Astrocyte (in vitro differentiated cells and primary cell): ENCODE data around the gene LSM2. TPM values are rescaled to one million over a fixed set of nuclear protein-coding genes. Genes with fewer than 3 reads are reported as not detected.
A peak's percentile ranks its signal among the peaks of the same experiment; 100 is the strongest.

Source experiments
- DNase-seq: peaks from one replicate; pipeline ENCODE4 v3.0.0-alpha.2; 2010; ENCODE audit warnings: low read depth
- FAIRE-seq: peaks from 2 replicates; lab custom pipeline; 2011; peaks lifted over from hg19 to GRCh38; lab: Jason Lieb, UNC
- H2AFZ ChIP-seq: 2 replicates; pipeline ENCODE4 v1.6.0; 2012; ENCODE audit warnings: low read depth, low read length, inconsistent platforms
- H3K27ac ChIP-seq: 2 replicates; pipeline ENCODE4 v1.5.1; 2011; ENCODE audit warnings: low read depth, low read length, inconsistent platforms
- H3K27me3 ChIP-seq: 2 replicates; pipeline ENCODE4 v1.6.0; 2011; ENCODE audit warnings: low read length, inconsistent platforms; ENCODE audit not compliant: insufficient read depth
- H3K36me3 ChIP-seq: 2 replicates; pipeline ENCODE4 v1.5.1; 2011; ENCODE audit warnings: low read length, inconsistent platforms; ENCODE audit not compliant: insufficient read depth
- H3K4me1 ChIP-seq: 2 replicates; pipeline ENCODE4 v1.5.1; 2011; ENCODE audit warnings: low read length, inconsistent platforms; ENCODE audit not compliant: insufficient read depth
- H3K4me2 ChIP-seq: 2 replicates; pipeline ENCODE4 v1.6.0; 2012; ENCODE audit warnings: low read length, inconsistent platforms
- H3K4me3 ChIP-seq: 2 replicates; pipeline ENCODE4 v1.5.1; 2011; ENCODE audit warnings: low read depth, mild to moderate bottlenecking, low read length, inconsistent platforms; ENCODE audit not compliant: insufficient read depth
- H3K79me2 ChIP-seq: 2 replicates; pipeline ENCODE4 v1.6.0; 2012; ENCODE audit warnings: mild to moderate bottlenecking, low read length, inconsistent platforms; ENCODE audit not compliant: insufficient read depth
- H3K9ac ChIP-seq: 2 replicates; pipeline ENCODE4 v1.6.0; 2012; ENCODE audit warnings: mild to moderate bottlenecking, low read length, inconsistent platforms
- H3K9me3 ChIP-seq: 2 replicates; pipeline ENCODE4 v1.5.1; 2012; ENCODE audit warnings: low read depth, mild to moderate bottlenecking, low read length, inconsistent platforms; ENCODE audit not compliant: insufficient read depth
- H4K20me1 ChIP-seq: 2 replicates; pipeline ENCODE4 v1.6.0; 2012; ENCODE audit warnings: low read length, inconsistent platforms; ENCODE audit not compliant: insufficient read depth
- H3K27ac Mint-ChIP-seq: one replicate; pipeline ENCODE4 v1.8.0; 2021; ENCODE audit warnings: mild to moderate bottlenecking, mixed read lengths; ENCODE audit not compliant: unreplicated experiment
- H3K27me3 Mint-ChIP-seq: one replicate; pipeline ENCODE4 v1.8.0; 2021; ENCODE audit warnings: low read depth, mixed read lengths; ENCODE audit not compliant: unreplicated experiment
- H3K36me3 Mint-ChIP-seq: one replicate; pipeline ENCODE4 v1.8.0; 2021; ENCODE audit warnings: low read depth, mixed read lengths; ENCODE audit not compliant: unreplicated experiment
- H3K4me1 Mint-ChIP-seq: one replicate; pipeline ENCODE4 v1.8.0; 2021; ENCODE audit warnings: low read depth, mixed read lengths; ENCODE audit not compliant: unreplicated experiment
- H3K4me3 Mint-ChIP-seq: one replicate; pipeline ENCODE4 v1.8.0; 2021; ENCODE audit warnings: mild to moderate bottlenecking, moderate library complexity, mixed read lengths; ENCODE audit not compliant: unreplicated experiment
- H3K9me3 Mint-ChIP-seq: one replicate; pipeline ENCODE4 v1.8.0; 2021; ENCODE audit warnings: mild to moderate bottlenecking, mixed read lengths; ENCODE audit not compliant: unreplicated experiment
- EZH2 ChIP-seq: IDR thresholded peaks from 2 replicates; pipeline ENCODE4 v1.6.1; 2012; ENCODE audit warnings: mild to moderate bottlenecking, low read length, inconsistent platforms; ENCODE audit not compliant: insufficient read depth
- total RNA-seq: library from RNA; stranded (reverse); gene quantifications from 2 replicates; pipeline ENCODE4 v1.2.1, GENCODE V29; 2021
- TF ChIP-seq, protein P1 (sequence below): IDR thresholded peaks from 2 replicates; pipeline ENCODE4 v1.5.1; 2011; ENCODE audit warnings: low read depth, mild to moderate bottlenecking, inconsistent platforms, low read length, moderate library complexity; ENCODE audit not compliant: insufficient read depth

Gene LSM2
- total RNA-seq, 1 donor from 2014 or later, result 43.8 TPM

DNA sequence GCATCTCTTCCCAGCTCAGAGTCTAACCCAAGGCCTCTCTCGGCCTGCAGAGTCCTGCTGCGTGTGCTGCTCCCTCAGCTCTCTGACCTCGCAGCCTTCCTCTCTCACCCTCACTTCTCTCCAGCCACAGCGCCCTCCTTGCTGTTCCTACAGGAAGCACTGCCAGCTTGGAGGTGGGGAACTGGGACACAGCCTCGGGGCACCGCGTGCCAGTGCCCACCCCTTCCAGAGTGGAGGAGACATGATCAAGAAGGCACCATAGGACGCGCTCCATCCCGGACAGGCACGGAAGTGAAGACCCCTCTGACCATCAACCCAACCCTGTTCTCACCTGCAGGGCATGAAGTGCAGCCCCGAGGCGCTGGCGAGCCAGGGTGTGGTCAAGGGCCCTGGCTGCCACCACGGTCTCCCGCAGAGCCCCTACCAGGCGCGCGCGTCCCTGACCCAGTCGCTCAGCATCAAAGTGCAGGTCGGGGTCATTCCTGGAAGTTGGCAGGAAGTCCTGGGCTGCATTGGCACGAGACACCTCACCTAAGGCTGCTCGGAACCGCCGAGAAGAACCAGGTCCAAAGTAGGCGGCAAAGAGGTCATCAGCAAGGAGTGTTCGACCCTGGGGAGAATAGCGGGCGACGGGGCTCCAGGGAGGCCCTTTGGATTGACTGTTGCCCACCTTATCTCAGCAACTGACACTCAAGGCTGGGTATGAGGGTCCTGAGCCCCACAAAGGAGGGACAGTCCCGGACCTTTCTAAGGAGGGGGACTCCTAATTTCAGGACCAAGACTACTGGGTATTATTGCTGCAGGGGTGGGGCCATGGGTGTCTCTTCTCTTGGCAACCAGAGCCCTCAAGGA lies 30.9 kb downstream of the LSM2 start:
- H3K9ac ChIP-seq, result no peak overlapping the region
- peaks cover 6% of the 10 kb centered on the region for H3K4me1 Mint-ChIP-seq
- peaks cover 4% of the 10 kb centered on the region for H4K20me1 ChIP-seq
- TF ChIP-seq, protein P1, sequence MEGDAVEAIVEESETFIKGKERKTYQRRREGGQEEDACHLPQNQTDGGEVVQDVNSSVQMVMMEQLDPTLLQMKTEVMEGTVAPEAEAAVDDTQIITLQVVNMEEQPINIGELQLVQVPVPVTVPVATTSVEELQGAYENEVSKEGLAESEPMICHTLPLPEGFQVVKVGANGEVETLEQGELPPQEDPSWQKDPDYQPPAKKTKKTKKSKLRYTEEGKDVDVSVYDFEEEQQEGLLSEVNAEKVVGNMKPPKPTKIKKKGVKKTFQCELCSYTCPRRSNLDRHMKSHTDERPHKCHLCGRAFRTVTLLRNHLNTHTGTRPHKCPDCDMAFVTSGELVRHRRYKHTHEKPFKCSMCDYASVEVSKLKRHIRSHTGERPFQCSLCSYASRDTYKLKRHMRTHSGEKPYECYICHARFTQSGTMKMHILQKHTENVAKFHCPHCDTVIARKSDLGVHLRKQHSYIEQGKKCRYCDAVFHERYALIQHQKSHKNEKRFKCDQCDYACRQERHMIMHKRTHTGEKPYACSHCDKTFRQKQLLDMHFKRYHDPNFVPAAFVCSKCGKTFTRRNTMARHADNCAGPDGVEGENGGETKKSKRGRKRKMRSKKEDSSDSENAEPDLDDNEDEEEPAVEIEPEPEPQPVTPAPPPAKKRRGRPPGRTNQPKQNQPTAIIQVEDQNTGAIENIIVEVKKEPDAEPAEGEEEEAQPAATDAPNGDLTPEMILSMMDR, result no peak
- TF ChIP-seq EZH2, result no peak
- H3K27ac ChIP-seq, result no peak overlapping the region
- peaks cover 16% of the 10 kb centered on the region for H3K4me1 ChIP-seq
- peak overlapping the region; percentile 41 for H3K27ac Mint-ChIP-seq
- no peak overlapping the region for H3K4me3 Mint-ChIP-seq
- no peaks in the 10 kb centered on the region for H3K9me3 ChIP-seq
- H2AFZ ChIP-seq, result no peak overlapping the region
- H3K79me2 ChIP-seq, result no peaks in the 10 kb centered on the region
- no peak for DNase-seq
- no peaks in the 10 kb centered on the region for H3K27me3 Mint-ChIP-seq
- H3K9me3 Mint-ChIP-seq, result no peaks in the 10 kb centered on the region
- H3K4me3 ChIP-seq, result no peak overlapping the region
- FAIRE-seq, result no peak
- no peaks in the 10 kb centered on the region for H3K27me3 ChIP-seq
- H3K36me3 ChIP-seq, result no peaks in the 10 kb centered on the region
- no peak overlapping the region for H3K4me2 ChIP-seq
- peaks cover 13% of the 10 kb centered on the region for H3K36me3 Mint-ChIP-seq

DNA sequence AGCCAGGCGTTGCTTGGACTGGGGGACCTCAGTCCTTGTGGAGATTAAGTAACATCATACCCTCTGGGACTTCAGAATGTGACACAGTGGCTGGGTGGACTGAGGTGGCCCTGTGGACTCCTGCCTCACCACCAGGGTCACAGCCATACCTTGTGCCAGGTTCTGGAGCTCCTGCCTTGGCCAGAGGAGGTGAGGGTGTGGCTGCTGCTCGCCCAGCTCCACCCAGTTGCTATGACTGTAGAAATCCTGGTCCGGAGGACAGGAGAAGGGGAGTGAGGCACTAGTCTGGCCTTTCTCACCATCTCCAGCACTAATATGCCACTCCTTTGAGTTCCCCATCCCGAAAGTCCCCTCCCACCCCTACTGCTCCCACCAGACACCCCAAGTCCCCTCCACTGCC lies 31.6 kb downstream of the LSM2 start:
- no peak overlapping the region for H2AFZ ChIP-seq
- H3K9ac ChIP-seq, result no peak overlapping the region
- Mint-ChIP-seq H3K36me3 (peaks cover 9% of the 10 kb centered on the region), H3K4me1 (peaks cover 6% of the 10 kb centered on the region), H3K27ac (no peak overlapping the region), H3K27me3 (no peaks in the 10 kb centered on the region), H3K4me3 (no peak overlapping the region), H3K9me3 (no peaks in the 10 kb centered on the region)
- DNase-seq (no peak), FAIRE-seq (no peak)
- peaks cover 4% of the 10 kb centered on the region for H4K20me1 ChIP-seq
- H3K4me3 ChIP-seq, result no peak overlapping the region
- H3K9me3 ChIP-seq, result no peaks in the 10 kb centered on the region
- H3K27me3 ChIP-seq, result no peaks in the 10 kb centered on the region
- no peaks in the 10 kb centered on the region for H3K36me3 ChIP-seq
- H3K79me2 ChIP-seq, result no peaks in the 10 kb centered on the region
- H3K4me2 ChIP-seq, result no peak overlapping the region
- H3K4me1 ChIP-seq, result peaks cover 16% of the 10 kb centered on the region
- TF ChIP-seq, protein P1, result no peak
- no peak for TF ChIP-seq EZH2
- no peak overlapping the region for H3K27ac ChIP-seq

DNA sequence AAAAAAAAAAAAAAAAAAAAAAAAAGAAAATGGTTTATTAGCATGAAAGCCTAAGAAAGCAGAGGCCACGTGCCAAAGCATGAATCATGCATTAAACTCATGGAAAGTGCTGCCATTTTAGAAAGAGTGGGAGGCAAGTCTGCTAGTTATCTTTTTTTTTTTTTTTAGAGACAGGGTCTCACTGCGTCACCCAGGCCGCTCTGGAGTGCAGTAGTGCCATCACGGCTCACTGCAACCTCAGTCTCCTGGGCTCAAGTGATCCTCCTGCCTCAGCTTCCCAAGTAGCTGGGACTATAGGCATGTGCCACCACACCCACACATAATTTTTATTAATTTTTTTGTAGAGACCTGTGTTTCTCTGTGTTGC lies 34.8 kb downstream of the LSM2 start:
- no peaks in the 10 kb centered on the region for H3K9me3 ChIP-seq
- Mint-ChIP-seq H3K4me1 (peaks cover 2% of the 10 kb centered on the region), H3K9me3 (no peaks in the 10 kb centered on the region), H3K4me3 (no peak overlapping the region), H3K27ac (no peak overlapping the region), H3K27me3 (no peaks in the 10 kb centered on the region), H3K36me3 (peaks cover 2% of the 10 kb centered on the region)
- H3K4me2 ChIP-seq, result no peak overlapping the region
- no peaks in the 10 kb centered on the region for H4K20me1 ChIP-seq
- FAIRE-seq, result no peak
- H3K27ac ChIP-seq, result no peak overlapping the region
- H3K27me3 ChIP-seq, result no peaks in the 10 kb centered on the region
- H3K4me1 ChIP-seq, result peaks cover 7% of the 10 kb centered on the region
- no peaks in the 10 kb centered on the region for H3K36me3 ChIP-seq
- no peak overlapping the region for H3K9ac ChIP-seq
- peak; percentile 49 for DNase-seq
- H2AFZ ChIP-seq, result no peak overlapping the region
- no peak overlapping the region for H3K4me3 ChIP-seq
- TF ChIP-seq EZH2, result no peak
- TF ChIP-seq, protein P1, result no peak
- H3K79me2 ChIP-seq, result no peaks in the 10 kb centered on the region
